OCI-LY1 (cell line): ENCODE data around the gene INO80E.

Experiments used
- CTCF ChIP-seq: fragments of 200-600 bp; sonication (generic), shearing (Covaris generic); IDR thresholded peaks from 2 replicates; pipeline ENCODE4 v1.5.1; 2017; ENCODE audit warnings: mild to moderate bottlenecking, antibody characterized with exemption, low read length, moderate library complexity, mixed read lengths
- EZH2 ChIP-seq: fragments of 200-600 bp; sonication (generic), shearing (Covaris generic); IDR thresholded peaks from 2 replicates; pipeline ENCODE4 v1.8.0; 2017; ENCODE audit warnings: borderline replicate concordance, mixed run types, mild to moderate bottlenecking, antibody characterized with exemption, low read length, moderate library complexity, mixed read lengths

GRCh38 chr16:30046178-30046577 lies 50.1 kb downstream of the INO80E start:
- TF ChIP-seq CTCF (no peak), EZH2 (no peak)
